GM15510 (cell line): ENCODE results near the gene MPP4.

Experiments used
- POLR2A ChIP-seq: IDR thresholded peaks from 3 replicates; pipeline ENCODE4 v1.6.1; 2011; ENCODE audit warnings: borderline replicate concordance; ENCODE audit not compliant: insufficient read length; ENCODE audit errors: extremely low read depth

MPP4 gene

GRCh38 chr2:201618744-201619662 is 79.4 kb downstream of the MPP4 start:
- no peak for TF ChIP-seq POLR2A

DNA sequence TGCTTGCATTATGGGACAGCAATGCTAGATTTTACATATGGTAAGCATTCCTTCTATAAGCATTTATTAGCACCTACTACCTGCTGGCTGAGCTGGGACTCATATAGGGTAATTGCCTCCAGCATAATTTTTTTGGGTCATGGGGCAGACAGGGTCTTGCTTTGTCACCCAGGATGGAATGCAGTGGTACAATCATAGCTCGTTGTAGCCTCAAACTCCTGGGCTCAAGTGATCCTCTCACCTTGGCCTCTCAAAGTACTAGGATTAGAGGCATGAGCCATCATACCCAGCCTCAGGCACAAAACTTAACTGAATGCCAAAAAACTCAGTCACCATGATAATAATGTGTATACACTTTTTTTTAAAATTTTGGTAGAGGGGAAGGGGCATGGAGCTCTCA is 90.4 kb downstream of the MPP4 start:
- TF ChIP-seq POLR2A: no peak

- TF ChIP-seq POLR2A: no peak
Measured at GRCh38 chr2:201607568-201607967, 90.9 kb downstream of the MPP4 start.

- TF ChIP-seq POLR2A: no peak
Measured at GRCh38 chr2:201600906-201601305, 97.5 kb downstream of the MPP4 start.

- no peak for TF ChIP-seq POLR2A
Measured at GRCh38 chr2:201597397-201597796, 101.0 kb downstream of the MPP4 start.
